ENCODE measurements around the gene SCUBE2.
"Not testable (repeated sequence)": the region's sequence is repeated elsewhere in the genome, so short reads cannot be mapped to it uniquely, and the experiment has no call there.

SCUBE2 gene

DNA sequence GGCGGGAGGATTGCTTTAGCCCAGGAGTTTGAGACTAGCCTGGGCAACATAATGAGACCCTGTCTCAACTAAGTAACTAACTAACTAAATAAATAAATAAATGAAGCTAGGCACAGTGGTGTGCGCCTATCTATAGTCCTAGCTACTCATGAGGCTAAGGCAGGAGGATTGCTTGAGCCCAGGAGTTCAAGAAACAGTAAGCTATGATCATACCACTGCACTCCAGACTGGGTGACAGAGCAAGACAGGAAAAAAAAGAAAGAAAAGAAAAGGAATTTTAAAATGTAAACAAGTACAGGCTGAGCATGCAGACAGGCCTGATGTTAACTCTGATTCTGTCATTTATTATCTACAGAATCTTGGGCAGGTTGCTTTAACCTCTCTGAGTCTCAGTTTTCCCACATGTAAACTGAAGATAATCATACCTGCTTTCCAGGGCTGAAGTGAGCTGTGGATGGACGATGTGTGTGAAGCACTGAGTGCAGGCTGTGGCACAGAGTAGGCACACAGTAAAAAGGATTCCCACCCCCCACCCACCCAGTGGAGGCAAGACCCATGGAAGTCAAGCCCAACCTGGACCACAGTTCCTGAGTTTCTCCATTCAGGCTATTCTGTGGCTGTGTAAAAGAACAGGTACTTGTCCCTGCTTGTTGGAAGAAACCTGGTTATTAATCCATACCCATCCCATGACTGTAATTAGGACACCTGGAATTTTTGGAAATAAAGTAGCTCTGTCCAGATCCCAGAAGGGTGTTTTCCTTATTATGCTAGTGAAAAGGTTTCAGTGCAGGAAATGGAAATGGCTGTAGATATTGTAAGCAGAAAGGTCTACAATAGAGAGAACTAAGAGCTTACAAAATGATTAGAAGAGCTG is 18.7 kb upstream of the SCUBE2 start:
- DNase-seq (ENCODE audit: low read depth in 1 of 2, low spot score in 1 of 2), result no peak

DNA sequence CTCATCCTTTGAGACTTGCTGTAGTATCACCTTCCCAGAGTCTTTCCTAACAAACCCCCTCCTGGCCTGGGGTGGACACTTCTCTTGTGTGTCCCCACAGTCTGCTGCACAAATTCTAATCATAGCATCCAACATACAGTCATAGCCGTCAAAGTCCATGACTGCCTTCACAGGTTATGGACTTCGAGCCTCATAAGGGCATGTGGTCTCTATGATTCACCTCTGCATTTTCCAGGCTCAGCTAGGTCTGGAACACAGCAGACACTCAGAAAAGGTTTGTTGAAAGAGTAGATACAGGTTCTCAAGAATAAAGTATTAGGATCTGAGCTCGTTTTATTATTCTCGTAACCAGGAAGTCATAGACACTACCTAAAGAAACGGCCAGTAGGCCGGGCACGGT is 13.2 kb upstream of the SCUBE2 start:
- no peak for DNase-seq (ENCODE audit: low read depth in 1 of 2, low spot score in 1 of 2)

DNA sequence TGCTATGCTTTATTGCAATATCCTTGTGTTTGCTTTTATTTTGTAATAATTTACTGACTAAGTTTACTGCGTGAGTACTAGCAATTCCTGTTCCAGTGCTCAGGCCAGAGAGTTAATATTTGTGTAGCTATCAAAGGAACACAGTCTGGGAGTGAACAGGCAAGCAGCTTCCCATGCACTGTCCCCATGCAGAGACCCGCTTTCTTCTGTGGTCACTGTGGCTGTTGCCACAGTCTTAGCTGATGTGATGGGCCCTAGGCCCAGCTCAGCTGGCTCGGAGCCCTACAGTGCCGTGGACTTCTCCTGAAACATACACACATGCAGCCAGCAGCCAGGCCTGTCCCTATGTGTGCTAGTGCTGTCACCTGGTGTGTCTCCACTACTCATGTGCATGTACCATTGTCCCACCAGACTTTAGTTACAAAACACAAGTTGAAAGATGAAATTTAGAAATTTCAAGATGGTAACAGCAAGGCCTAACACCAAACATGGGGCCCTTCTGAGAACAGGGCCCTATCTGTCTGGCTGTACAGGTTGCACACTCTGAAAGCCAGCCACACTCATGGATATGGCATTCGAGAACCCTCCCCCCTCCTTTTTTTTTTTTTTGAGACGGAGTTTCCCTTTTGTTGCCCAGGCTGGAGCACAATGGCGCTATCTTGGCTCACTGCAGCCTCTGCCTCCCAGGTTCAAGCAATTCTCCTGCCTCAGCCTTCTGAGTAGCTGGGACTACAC is 12.3 kb upstream of the SCUBE2 start:
- DNase-seq (ENCODE audit: low read depth in 1 of 2, low spot score in 1 of 2), result no peak

DNA sequence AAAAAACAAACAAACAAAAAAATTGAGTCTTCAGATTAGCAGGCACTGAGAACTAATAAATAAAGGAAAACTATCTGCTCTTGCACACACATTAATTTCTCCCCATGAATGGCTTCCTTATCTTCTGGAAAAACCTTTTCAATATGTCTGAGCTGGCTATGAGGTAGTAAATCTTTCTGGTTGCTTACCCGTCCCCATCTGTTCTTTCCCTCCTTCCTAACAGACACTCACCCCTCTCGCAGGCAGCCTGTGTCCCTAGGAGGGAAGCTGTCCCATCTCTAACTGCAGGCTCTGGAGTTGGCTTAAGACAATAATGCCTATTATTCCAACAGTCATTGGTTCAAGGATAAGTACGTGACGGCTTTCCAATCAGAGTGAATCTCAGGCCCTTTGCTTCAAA is 8.2 kb upstream of the SCUBE2 start:
- DNase-seq (ENCODE audit: low read depth in 1 of 2, low spot score in 1 of 2), result no peak

DNA sequence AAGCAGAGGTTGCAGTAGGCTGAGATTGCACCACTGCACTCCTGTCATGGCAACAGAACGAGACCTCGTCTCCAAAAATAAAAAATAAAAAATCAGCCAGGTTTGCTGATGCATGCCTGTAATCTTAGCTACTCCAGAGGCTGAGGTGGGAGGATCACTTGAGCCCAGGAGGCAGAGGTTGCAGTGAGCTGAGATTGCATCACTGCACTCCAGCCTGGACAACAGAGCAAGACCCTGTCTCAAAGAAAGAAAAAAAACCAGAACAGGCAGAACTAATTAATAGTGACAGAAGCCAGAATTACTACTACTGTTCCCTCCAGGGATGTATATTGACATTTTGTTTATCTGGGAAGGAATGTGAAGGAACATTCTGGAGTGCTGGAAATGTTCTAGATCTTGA is 7.1 kb upstream of the SCUBE2 start:
- DNase-seq (ENCODE audit: low read depth in 1 of 2, low spot score in 1 of 2), result not testable (repeated sequence)

DNA sequence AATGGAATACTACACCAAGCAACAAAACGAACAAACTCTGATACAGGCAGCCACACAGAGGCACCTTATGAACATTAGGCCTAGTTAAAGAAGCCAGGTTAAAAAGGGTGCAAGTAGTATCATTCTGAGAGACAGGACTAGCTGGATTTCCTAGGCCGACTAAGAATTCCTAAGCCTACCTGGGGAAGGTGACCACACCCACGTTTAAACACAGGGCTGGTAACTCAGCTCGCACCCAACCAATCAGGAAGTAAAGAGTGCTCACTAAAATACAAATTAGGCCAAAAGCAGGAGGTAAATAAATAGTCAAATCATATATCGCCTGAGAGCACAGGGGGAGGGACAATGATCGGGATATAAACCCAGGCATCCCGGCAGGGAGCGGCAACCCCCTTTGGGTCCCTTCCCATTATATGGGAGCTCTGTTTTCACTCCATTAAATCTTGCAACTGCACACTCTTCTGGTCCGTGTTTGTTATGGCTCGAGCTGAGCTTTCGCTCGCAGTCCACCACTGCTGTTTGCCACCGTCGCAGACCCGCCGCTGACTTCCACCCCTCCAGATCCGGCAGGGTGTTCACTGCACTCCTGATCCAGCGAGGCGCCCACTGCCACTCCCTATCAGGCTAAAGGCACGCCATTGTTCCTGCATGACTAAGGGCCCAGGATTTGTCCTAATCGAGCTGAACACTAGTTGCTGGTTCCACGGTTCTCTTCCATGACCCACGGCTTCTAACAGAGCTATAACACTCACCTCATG is 6.0 kb upstream of the SCUBE2 start:
- not testable (repeated sequence) for DNase-seq (ENCODE audit: low read depth in 1 of 2, low spot score in 1 of 2)

DNA sequence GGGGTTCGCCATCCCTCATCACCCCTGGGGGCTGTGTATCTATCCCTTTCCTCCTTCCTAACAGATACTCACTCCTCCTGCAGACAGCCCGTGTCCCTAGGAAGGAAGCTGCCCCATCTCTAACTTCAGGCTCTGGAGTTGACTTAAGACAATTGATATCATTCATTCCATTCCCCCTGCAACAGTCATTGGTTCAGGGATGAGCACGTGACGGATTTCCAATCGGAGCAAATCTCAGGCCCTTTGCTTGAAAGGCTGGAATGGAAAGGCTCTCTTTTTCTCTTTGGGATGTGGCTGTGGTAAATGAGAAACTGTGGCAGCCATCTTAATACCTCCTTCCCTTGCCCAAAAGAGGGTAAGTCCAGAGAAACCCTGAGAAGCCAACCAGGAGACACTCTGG is 5.0 kb upstream of the SCUBE2 start:
- no peak for DNase-seq (ENCODE audit: low read depth in 1 of 2, low spot score in 1 of 2)

DNA sequence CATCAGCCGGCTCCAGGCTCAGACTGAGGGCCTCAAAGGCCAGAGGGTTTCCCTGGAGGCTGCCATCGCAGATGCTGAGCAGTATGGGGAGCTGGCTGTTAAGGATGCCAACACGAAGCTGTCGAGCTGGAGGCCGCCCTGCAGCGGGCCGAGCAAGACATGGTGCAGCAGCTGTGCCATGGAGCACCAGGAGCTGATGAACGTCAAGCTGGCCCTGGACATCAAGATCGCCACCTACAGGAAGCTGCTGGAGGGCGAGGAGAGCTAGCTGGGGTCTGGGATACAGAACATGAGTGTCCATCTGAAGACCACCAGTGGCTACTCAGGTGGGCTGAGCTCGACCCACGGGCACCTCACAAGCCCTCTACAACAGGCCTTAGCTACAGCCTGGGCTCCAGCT is 4.0 kb upstream of the SCUBE2 start:
- no peak for DNase-seq (ENCODE audit: low read depth in 1 of 2, low spot score in 1 of 2)

DNA sequence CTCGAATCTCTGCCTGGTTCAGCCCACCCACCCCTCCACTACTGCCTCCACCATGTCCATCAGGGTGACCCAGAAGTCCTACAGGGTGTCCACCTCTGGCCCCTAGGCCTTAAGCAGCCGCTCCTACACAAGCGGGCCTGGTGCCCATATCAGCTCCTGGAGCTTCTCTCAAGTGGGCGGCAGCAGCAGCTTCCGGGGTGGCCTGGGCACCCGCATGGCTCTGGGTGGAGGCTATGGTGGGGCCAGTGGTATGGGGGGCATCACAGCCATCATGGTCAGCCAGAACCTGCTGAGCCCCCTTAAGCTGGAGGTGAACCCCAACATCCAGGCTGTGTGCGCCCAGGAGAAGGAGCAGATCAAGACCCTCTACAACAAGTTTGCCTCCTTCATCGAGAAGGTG is 3.0 kb upstream of the SCUBE2 start:
- DNase-seq (ENCODE audit: low read depth in 1 of 2, low spot score in 1 of 2), result no peak

DNA sequence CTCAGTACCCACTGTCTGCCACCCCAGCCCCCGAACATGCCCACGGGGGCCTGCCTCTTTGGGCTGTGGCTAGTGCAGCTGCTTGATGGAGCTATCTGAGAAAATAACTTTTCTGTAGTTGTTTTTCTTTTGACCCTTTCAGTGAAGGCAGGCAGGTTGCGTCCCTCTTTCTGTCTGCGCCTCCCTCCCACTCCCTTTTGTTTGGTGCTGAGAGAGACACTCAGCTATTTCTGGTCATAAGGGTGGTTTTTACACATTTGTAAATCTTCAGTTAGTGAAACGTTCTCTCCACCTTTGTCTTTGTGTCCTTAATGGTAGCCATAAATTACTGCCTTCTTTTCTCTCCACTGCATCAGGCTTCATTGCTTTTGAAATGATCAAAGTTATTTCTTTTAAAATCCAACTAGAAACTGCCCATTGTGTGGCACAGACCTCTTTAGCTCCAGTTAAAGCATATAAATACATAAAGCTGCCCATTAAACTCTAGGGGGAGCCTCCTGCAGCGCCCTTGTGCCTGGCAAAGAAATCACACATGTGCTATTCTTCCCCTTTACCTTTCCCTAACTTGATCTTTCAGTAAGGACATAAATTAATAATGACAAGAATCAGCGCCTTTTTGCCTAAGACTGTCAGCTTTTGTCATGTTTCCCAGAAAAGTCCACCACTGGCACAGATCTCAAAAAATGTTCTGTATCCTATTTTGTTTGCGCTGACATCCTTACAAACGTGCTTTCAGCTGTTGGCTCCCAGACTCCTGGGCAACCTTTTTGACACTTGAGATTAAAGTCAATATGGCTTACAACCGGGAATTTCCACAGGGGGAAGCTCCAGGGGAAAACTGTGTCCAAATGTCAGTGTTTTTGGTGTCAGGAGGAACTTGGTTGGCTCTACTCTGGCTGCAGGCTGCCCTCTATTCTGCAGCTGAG is 1.7 kb upstream of the SCUBE2 start:
- no peak for DNase-seq (ENCODE audit: low read depth in 1 of 2, low spot score in 1 of 2)

DNA sequence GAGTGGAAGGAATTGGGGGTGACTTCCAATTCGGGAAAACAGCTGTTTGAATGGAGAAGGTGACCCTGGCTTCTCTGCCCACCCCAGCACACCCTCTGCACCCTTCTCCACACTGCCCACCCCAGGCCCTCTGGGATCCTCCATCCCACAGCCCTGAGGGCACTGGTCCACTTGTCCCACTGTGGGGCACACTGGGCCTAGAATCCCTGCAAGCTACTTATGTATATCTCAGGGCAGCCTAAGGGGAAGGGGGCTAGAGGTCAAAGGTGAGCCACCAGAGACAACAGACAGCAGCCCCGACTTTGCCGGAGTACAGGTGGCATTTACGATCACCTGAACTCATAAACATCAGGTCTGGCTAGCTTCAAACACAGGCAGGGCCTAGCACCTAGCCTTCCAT is 673 bp upstream of the SCUBE2 start:
- DNase-seq (ENCODE audit: low read depth in 1 of 2, low spot score in 1 of 2), result no peak

DNA sequence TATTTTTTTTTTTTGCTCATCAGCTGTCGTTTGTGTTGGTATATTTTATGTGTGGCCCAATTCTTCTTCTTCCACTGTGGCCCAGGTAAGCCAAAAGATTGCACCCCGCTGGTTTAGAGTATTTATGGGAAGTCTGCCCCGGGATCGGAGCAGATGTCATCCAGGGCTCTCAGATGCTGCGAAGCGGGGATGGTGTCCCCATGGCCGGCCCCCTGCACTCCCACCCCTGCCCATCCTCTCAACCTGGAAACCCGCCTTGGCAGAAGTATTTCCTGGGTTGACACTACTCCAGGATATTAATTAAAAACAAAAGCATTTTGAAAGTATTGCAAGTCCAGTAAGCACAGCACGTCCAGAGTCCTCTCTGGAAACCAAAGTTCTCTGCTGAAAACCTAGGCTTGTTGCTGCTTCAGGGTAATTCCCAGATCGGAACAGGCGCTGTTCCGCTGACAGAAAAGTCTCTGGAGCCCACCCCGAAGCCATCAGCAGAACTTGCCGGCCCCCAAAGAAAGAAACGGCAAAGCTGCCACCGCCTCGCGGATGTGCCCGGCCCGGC is 833 bp downstream of the SCUBE2 start:
- no peak for DNase-seq (ENCODE audit: low read depth in 1 of 2, low spot score in 1 of 2)

DNA sequence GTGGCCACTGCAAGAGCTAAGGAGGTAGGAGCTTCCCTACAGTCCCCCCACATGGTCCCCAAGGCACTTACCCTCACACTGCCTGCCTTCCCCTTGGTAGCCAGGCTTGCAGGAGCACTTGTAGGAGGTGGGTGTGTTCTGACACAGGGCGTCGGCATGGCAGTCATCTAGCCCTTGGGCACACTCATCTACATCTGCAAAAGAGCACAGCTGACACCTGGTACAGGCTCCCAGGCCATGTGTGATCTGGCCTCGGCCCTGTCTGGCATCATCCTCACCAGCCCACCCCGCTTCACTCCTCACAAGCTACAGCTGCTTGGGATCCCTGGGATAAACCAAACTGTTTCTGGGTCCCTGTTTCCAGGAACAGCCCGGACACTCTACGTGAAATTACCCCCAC is 1.8 kb downstream of the SCUBE2 start:
- DNase-seq (ENCODE audit: low read depth in 1 of 2, low spot score in 1 of 2), result no peak

DNA sequence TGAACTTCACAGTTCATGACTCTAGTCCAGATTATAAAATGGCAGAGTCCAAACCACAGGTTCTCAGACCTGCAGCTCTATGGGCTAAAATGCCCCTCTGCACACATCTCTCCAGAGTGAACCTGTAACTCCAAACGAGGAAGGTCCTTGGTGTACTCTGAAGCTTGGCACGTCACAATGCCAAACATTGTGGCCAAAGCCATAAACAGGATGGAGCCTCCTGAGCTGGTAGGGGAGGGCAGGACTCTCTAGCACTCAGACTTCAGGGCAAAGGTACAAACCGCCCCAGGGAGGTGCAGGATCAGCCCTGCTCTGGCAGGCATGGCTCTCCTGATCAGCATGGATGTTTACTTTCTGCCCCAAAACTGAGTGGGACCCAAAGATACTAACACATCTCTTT is 2.3 kb downstream of the SCUBE2 start:
- no peak for DNase-seq (ENCODE audit: low read depth in 1 of 2, low spot score in 1 of 2)

DNA sequence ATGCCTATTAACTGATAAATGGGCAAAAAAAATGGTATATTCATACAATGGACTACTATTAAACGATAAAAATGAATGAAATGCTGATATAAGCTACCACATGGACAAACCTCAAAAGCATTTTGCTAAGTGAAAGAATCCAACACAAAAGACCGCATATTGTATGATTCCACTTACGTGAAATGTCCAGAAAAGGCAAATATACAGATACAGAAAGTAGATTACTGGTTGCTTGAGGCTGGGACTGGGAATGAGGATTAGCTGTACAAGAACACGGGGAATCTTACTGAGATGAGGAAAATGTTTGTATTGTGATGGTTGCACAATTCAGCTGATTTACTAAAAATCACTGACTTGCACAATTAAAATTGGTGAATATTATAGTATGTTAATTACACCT is 8.8 kb downstream of the SCUBE2 start:
- DNase-seq (ENCODE audit: low read depth in 1 of 2, low spot score in 1 of 2), result no peak

DNA sequence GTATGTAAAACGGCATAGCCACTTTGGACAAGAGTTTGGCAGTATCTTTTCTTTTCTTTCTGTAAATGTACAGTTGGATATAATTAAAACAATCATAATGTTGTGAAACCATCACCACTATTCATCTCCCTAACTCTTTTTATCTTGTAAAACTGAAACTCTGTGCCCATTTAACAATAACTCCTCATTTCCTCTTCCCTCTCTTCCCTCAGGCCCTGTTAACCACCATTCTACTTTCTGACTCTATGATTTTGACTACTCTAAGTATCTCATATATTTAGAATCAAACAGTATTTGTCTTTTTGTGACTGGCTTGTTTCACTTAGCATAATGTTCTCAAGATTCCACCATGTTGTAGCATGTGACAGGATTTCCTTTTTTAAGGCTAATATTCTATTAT is 10.2 kb downstream of the SCUBE2 start:
- no peak for DNase-seq (ENCODE audit: low read depth in 1 of 2, low spot score in 1 of 2)

DNA sequence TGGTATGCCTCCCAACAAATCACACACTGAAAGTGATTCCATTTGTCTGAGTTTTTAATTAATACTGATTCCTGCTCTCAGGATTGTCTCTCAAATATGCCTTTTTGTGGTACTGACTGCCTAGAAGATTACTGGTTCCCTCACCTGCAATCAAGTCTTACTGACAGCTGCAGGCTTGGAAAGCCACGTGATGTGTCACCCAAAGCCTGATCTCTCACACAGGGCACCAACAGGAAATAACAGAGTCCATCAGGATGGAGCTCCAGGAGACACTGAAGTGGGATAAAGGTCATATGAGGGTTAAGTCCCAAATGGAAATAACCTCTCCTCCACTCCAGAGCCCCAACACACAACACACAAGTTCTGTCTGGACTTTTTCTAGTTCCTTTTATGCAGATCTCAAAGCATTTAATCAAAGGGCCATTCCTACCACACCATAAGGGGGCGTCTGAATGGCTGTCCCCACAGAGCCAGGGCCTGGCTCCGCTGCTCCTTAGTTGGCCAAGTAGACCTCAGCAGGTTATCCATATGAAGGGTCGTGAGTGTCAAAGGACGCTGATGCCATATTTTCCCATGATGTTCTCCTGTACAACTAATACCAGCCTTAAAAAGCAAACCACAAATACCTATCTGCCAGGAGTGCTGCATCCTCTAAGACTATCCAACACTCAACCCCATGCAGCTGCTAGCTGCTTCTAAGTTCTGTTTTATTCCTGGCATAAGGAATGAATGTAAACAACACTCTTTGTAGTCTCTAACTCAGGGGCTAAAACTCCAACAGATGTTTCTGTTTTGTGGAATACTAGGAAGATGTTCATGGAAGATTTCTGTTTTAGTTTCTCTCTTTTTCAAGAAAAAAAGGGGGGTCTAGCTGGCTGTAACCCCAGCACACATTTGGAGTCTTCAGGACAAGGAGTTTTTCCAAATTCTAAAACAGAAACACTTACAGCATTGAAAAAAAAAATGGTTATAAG is 13.0 kb downstream of the SCUBE2 start:
- DNase-seq (ENCODE audit: low read depth in 1 of 2, low spot score in 1 of 2), result no peak

DNA sequence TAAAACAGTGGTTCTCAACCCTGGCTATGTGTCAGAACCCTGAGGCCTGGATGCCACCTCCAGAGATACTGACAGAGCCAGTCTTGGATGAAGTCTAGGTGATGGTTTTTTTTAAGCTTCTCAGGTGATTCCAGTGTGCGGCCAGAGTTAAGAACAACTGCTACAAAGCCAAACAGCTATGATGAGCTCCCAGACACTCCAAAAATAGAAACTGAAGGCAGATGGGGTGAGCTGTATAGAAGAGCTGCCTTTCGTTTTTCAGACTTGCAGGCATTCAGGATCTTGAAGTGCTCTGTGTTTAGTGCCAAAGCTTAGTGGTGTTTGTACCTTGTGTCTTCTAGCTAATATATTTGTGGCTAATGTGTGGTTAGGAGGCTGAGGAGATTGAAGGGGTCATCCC is 14.2 kb downstream of the SCUBE2 start:
- no peak for DNase-seq (ENCODE audit: low read depth in 1 of 2, low spot score in 1 of 2)

DNA sequence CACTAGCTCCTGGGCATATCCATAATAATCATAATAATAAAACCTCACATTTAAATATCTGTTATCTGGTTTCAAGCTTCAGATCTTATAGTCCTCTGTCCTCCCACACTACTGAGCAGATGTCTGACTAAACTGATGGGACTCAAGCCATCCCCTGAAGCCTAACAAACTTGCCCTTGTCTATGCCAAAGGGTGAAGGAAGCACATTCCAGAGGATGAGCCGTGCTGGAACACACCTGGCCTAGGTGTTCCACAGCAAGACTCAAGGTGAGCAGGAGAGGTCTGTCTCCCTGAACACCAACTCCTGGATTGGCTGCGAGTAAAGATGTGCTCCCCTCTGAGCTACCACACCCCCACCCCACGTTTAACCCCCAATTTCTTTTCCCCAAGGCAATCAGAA is 14.7 kb downstream of the SCUBE2 start:
- no peak for DNase-seq (ENCODE audit: low read depth in 1 of 2, low spot score in 1 of 2)
